ENCODE results near the gene DAP. TPM values are rescaled to one million over a fixed set of nuclear protein-coding genes. Genes with fewer than 3 reads are reported as not detected.
"Not testable (repeated sequence)": the region's sequence is repeated elsewhere in the genome, so short reads cannot be mapped to it uniquely, and the experiment has no call there.

The DAP gene
- total and polyA plus RNA-seq, 8 donors, result 68.3 to 183 (median 132) TPM

DNA sequence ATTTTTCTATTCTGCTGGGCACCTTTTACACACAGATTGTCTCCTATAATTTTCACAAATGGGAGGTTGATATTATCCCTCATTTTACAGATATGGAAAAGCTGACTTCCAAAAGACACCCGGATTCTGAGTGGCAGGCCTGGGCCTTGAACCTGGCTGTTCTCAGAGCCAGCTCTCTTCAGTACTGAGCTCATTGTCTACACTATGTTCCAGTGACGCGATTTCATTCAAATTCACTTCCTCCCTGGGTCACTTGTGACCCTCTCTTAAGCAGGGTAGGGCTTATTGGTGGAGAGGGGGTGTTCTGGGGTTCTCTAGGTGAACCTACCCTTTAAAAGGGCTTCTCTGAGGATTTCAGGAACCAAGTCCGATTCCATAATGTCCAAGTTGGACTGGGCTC, 127.0 kb downstream of the DAP start:
- ATAC-seq (no peak), FAIRE-seq (no peak), DNase-seq (no peak)
- H3K4me1 ChIP-seq, result no peaks in the 10 kb centered on the region
- H3K9me3 ChIP-seq, result no peaks in the 10 kb centered on the region
- TF ChIP-seq, protein P1, sequence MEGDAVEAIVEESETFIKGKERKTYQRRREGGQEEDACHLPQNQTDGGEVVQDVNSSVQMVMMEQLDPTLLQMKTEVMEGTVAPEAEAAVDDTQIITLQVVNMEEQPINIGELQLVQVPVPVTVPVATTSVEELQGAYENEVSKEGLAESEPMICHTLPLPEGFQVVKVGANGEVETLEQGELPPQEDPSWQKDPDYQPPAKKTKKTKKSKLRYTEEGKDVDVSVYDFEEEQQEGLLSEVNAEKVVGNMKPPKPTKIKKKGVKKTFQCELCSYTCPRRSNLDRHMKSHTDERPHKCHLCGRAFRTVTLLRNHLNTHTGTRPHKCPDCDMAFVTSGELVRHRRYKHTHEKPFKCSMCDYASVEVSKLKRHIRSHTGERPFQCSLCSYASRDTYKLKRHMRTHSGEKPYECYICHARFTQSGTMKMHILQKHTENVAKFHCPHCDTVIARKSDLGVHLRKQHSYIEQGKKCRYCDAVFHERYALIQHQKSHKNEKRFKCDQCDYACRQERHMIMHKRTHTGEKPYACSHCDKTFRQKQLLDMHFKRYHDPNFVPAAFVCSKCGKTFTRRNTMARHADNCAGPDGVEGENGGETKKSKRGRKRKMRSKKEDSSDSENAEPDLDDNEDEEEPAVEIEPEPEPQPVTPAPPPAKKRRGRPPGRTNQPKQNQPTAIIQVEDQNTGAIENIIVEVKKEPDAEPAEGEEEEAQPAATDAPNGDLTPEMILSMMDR (IDR thresholded peaks at IDR 0.05), result no peak
- H3K36me3 ChIP-seq, result no peaks in the 10 kb centered on the region
- H3K27me3 ChIP-seq, result no peaks in the 10 kb centered on the region
- intact Hi-C loops (cut with DNase I), result loop anchor here in 1 of 3 donors (5.0 kb wide), 1 partner anchor 352 kb away; no protein-coding TSS in a partner anchor
- H3K4me3 ChIP-seq, result no peak overlapping the region
- H3K27ac ChIP-seq, result no peak overlapping the region
- 55 to 70% methylated on average over 4 of the region's 4 CpGs for WGBS, 2 donors

DNA sequence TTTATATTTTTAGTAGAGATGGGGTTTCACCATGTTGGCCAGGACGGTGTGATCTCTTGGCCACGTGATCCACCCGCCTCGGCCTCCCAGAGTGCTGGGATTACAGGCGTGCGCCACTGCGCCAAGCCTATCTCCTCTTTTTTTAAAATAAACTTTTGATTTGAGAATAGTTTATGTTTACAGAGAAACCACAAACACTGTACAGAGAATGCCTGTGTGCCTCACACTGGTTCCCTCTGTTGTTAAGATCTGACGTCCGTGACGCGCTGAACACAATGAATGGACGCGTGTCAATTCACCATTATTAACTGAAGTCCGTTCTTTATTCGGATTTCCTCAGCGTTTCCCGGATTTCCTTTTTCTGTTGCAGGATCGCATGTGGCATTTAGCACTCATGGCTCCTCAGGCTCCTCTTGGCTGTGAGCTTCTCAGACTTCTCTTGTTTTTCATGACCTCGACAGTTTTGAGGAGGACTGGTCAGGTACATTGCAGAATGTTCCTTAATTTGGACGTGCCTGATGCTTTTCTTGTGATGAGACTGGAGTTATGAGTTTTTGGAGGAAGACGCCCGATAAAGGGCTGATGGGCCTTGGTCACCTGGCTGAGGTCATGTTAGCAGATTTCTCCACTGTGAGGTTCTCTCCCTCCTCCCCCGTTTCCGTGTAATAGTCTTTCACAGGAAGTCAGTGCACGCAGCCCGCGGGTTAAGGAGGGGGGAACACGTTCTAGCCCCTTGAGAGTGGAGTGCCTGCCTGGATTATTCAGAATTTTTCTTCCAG, 127.6 kb downstream of the DAP start:
- FAIRE-seq (no peak), DNase-seq (no peak), ATAC-seq (no peak)
- Histone ChIP-seq H3K9me3 (no peaks in the 10 kb centered on the region), H3K4me3 (no peak overlapping the region), H3K36me3 (no peaks in the 10 kb centered on the region), H3K4me1 (no peaks in the 10 kb centered on the region), H3K27ac (no peak overlapping the region), H3K27me3 (no peaks in the 10 kb centered on the region)
- intact Hi-C loops (cut with DNase I), result loop anchor here in 1 of 3 donors (5.0 kb wide), 1 partner anchor 351 kb away; no protein-coding TSS in a partner anchor
- TF ChIP-seq, protein P1 (IDR thresholded peaks at IDR 0.05), result no peak
- 76 to 82% methylated on average over 28 of the region's 28 CpGs for WGBS, 2 donors

DNA sequence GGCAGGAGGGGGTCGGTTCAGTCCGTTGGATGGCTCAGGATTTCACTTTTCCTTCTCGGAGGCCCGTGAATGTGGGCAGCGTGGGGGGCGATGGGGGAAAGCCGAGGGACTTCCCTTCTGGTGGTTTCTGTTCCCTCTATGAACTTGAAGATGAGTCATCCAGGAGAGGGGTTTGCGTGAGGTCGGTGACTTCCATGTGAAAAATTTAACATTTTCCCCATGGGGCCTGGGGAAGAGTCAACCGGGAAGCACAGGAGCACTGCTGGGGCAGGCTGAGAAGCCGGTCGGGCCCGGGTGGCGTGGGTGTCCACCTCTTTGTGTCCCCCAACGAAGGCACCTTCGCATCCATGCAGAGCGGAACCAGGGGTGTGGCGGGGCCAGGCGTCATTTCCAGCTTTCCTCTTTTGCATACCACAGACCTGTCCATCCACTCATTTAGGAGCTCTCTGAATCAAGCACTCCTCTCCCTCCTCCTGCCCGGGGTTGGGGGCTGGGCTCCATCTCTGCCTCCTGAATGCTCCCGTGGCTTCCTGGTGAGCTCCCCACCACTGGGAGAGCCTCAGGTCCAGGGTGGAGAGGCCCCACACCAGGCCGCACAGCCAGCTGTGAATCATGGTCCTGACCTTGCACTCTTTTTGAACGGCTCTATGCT, 128.8 kb downstream of the DAP start:
- Histone ChIP-seq H3K4me1 (peaks cover 0 to 4% (median 0%) of the 10 kb centered on the region in 3 donors), H3K9me3 (no peaks in the 10 kb centered on the region), H3K36me3 (no peaks in the 10 kb centered on the region), H3K27me3 (no peaks in the 10 kb centered on the region), H3K27ac (no peak overlapping the region), H3K4me3 (no peak overlapping the region)
- DNase-seq (peak in 1 of 6 donors; percentile 24), ATAC-seq (peak in 1 of 4 donors; percentile 7), FAIRE-seq (no peak)
- intact Hi-C loops (cut with DNase I), result loop anchor here in 1 of 3 donors (5.0 kb wide), 1 partner anchor 350 kb away; no protein-coding TSS in a partner anchor
- TF ChIP-seq, protein P1 (IDR thresholded peaks at IDR 0.05), result no peak
- 71 to 77% methylated on average over 23 of the region's 23 CpGs for WGBS, 2 donors

DNA sequence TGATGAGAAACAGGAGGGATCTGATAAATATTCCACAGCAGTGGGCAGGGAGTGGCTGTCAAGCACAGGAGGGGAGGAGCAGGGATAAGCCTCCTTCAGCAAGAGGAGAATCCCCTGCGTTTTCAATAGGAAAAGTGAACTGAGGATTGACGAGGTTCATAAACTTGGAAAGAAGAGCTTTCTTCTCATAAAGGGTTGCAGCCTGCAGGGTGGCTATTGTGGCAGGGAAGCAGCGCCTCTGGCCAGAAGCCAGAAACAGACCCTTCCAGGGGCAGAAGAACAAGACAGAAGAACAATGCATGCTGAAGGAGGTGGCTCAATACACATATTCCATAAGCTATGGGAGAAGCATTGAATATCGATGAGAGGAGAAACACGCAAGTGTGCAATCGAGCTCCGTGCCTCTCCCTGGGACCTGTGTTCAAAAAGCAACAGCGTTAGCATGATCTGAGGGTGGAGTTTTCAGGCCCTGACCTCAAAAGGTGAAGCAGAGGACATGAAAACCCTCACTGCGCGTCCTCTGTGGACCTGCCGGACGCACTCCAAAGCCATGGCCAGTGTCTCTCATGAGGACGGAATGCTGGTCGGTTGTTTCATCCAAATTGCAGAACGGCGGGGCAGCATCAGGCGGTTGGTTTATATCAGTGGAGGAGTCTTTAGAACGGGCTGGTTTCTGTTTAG, 129.6 kb downstream of the DAP start:
- Histone ChIP-seq H3K4me3 (no peak overlapping the region), H3K4me1 (peaks cover 0 to 5% (median 0%) of the 10 kb centered on the region in 3 donors), H3K36me3 (no peaks in the 10 kb centered on the region), H3K9me3 (no peaks in the 10 kb centered on the region), H3K27me3 (no peaks in the 10 kb centered on the region), H3K27ac (no peak overlapping the region)
- 78 to 81% methylated on average over 18 of the region's 18 CpGs for WGBS, 2 donors
- intact Hi-C loops (cut with DNase I), result loop anchor here in 1 of 3 donors (5.0 kb wide), 1 partner anchor 349 kb away; no protein-coding TSS in a partner anchor
- no peak for FAIRE-seq
- no peak for DNase-seq
- no peak for ATAC-seq
- TF ChIP-seq, protein P1 (IDR thresholded peaks at IDR 0.05), result no peak

DNA sequence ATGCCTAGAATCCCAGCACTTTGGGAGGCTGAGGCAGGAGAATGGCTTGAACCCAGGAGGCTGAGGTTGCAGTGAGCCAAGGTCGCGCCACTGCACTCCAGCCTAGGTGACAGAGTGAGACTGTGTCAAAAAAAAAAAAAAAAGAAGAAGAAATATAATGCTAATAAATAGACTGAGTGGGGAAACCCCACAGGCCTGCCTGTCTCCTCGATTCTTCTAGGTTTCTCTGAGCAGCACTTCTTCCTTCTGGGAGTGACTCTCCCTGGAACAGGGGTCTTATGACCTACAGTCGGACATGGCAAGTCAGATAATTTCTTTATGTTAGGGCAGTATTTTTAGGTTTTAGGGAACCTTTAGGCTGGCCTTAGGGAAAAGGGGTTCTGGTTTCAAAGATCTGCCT, 130.3 kb downstream of the DAP start:
- 42 to 86% methylated on average over 2 to 4 of the region's 4 CpGs for WGBS, 2 donors
- not testable (repeated sequence) for DNase-seq, H3K9me3 ChIP-seq, H3K4me3 ChIP-seq, FAIRE-seq, H3K27me3 ChIP-seq, H3K4me1 ChIP-seq, H3K27ac ChIP-seq, H3K36me3 ChIP-seq, ATAC-seq
- intact Hi-C loops (cut with DNase I), result loop anchor here in 1 of 3 donors (5.0 kb wide), 1 partner anchor 348 kb away; no protein-coding TSS in a partner anchor

Data from pancreas (tissue), 10 donors.